Common myeloid progenitor, CD34-positive (primary cell): Measurements from ENCODE around the gene ABHD11.
A peak's percentile ranks its signal among the peaks of the same experiment; 100 is the strongest.

Experiments
- CTCF ChIA-PET: fragments of 350-600 bp; sonication (Branson Sonifier 250); formaldehyde crosslinking; loops from one replicate; lab custom pipeline; 2021; ENCODE audit warnings: antibody characterized with exemption; lab: Charles Lee
- POLR2A ChIA-PET: fragments of 350-600 bp; sonication (Branson Sonifier 250); formaldehyde crosslinking; loops from one replicate; lab custom pipeline; 2021; ENCODE audit warnings: antibody characterized with exemption; lab: Charles Lee
- DNase-seq, 3 donors: peaks; one replicate each; pipeline versions ENCODE4 v3.0.0 to v3.0.0-alpha.2; 2013
- H3K27ac ChIP-seq, 2 experiments: 1 replicate in 1 of 2; 2 replicates in 1 of 2; pipeline ENCODE4 v1.7.0; 2013; ENCODE audit warnings: inconsistent platforms in 2 of 2, low read length in 2 of 2, mild to moderate bottlenecking in 2 of 2, low read depth in 1 of 2, moderate library complexity in 1 of 2; ENCODE audit not compliant: severe bottlenecking in 2 of 2, insufficient read depth in 1 of 2, poor library complexity in 1 of 2
- H3K27me3 ChIP-seq, 5 experiments: replicated peaks in 2 of 5; 1 replicate in 3 of 5; 2 replicates in 2 of 5; pipeline versions ENCODE4 v1.6.1 to v1.7.0; 2013; ENCODE audit warnings: low read length in 4 of 5, mild to moderate bottlenecking in 2 of 5, moderate library complexity in 2 of 5, inconsistent platforms in 1 of 5; ENCODE audit not compliant: insufficient read depth in 5 of 5, control insufficient read depth in 4 of 5
- H3K36me3 ChIP-seq, 4 experiments: 1 replicate in 2 of 4; 2 replicates in 2 of 4; pipeline versions ENCODE4 v1.6.1 to v1.7.0; 2013; ENCODE audit warnings: low read length in 3 of 4, control low read depth in 1 of 4, mild to moderate bottlenecking in 1 of 4; ENCODE audit not compliant: control insufficient read depth in 4 of 4, insufficient read depth in 4 of 4
- H3K4me1 ChIP-seq, 4 experiments: 1 replicate in 3 of 4; 2 replicates in 1 of 4; pipeline versions ENCODE4 v1.6.1 to v1.7.1; 2013; ENCODE audit warnings: low read length in 3 of 4, mild to moderate bottlenecking in 3 of 4, control low read depth in 1 of 4, inconsistent platforms in 1 of 4, moderate library complexity in 1 of 4; ENCODE audit not compliant: control insufficient read depth in 4 of 4, insufficient read depth in 4 of 4; ENCODE audit errors: control extremely low read depth in 1 of 4
- H3K4me3 ChIP-seq, 7 experiments: 1 replicate in 4 of 7; 2 replicates in 3 of 7; pipeline versions ENCODE4 v1.5.1 to v1.7.0; 2013; ENCODE audit warnings: mild to moderate bottlenecking in 7 of 7, low read length in 6 of 7, moderate library complexity in 6 of 7, inconsistent platforms in 2 of 7, low read depth in 2 of 7, control low read depth in 1 of 7; ENCODE audit not compliant: insufficient read depth in 4 of 7, control insufficient read depth in 1 of 7; ENCODE audit errors: extremely low read depth in 1 of 7
- H3K9me3 ChIP-seq, 5 experiments: 1 replicate in 4 of 5; 2 replicates in 1 of 5; pipeline versions ENCODE4 v1.6.1 to v1.7.1; 2013; ENCODE audit warnings: low read length in 4 of 5, mild to moderate bottlenecking in 2 of 5, inconsistent platforms in 1 of 5, low read depth in 1 of 5, moderate library complexity in 1 of 5; ENCODE audit not compliant: control insufficient read depth in 4 of 5, insufficient read depth in 2 of 5; ENCODE audit errors: control extremely low read depth in 1 of 5
- WGBS: methylation state at CpG from one replicate; pipeline ENCODE4 v1.1.5; 2013; ENCODE audit not compliant: insufficient coverage; 5-methylcytosine and 5-hydroxymethylcytosine counted together

Gene ABHD11

GRCh38 chr7:73766556-73767229 is 28.1 kb upstream of the ABHD11 start:
- H3K9me3 ChIP-seq, result no peaks in the 10 kb centered on the region
- H3K36me3 ChIP-seq, result no peaks in the 10 kb centered on the region
- CTCF ChIA-PET, result no interaction called here
- no peak overlapping the region for H3K27ac ChIP-seq
- POLR2A ChIA-PET, result no interaction called here
- peaks cover 0 to 18% (median 10%) of the 10 kb centered on the region in 4 experiments for H3K4me1 ChIP-seq
- WGBS, result 84% methylated on average over 11 of the region's 17 CpGs
- peaks cover 0 to 63% (median 31%) of the 10 kb centered on the region in 5 experiments for H3K27me3 ChIP-seq
- H3K4me3 ChIP-seq, result no peak overlapping the region
- DNase-seq, result no peak

- 95% methylated on average over 1 of the region's 1 CpG for WGBS
Measured at GRCh38 chr7:73762659-73762999, 24.0 kb upstream of the ABHD11 start.

GRCh38 chr7:73761854-73762658 is 23.5 kb upstream of the ABHD11 start:
- ChIA-PET CTCF (no interaction called here), POLR2A (no interaction called here)
- H3K4me3 ChIP-seq, result no peak overlapping the region
- no peak overlapping the region for H3K27ac ChIP-seq
- H3K36me3 ChIP-seq, result no peaks in the 10 kb centered on the region
- 56% methylated on average over 5 of the region's 8 CpGs for WGBS
- no peaks in the 10 kb centered on the region for H3K4me1 ChIP-seq
- no peak for DNase-seq
- peaks cover 0 to 16% (median 2%) of the 10 kb centered on the region in 5 experiments for H3K27me3 ChIP-seq
- H3K9me3 ChIP-seq, result no peaks in the 10 kb centered on the region

More at GRCh38 chr7:73762659-73762999, 24.0 kb upstream of the ABHD11 start:
- DNase-seq, result no peak
- no peaks in the 10 kb centered on the region for H3K9me3 ChIP-seq
- ChIA-PET CTCF (interaction anchor here (0.7 kb wide), 1 partner anchor 28 kb away, joined by 3 read pairs; no protein-coding TSS in a partner anchor), POLR2A (no interaction called here)
- H3K36me3 ChIP-seq, result no peaks in the 10 kb centered on the region
- H3K27me3 ChIP-seq, result peaks cover 0 to 22% (median 7%) of the 10 kb centered on the region in 5 experiments
- no peaks in the 10 kb centered on the region for H3K4me1 ChIP-seq
- H3K27ac ChIP-seq, result no peak overlapping the region
- no peak overlapping the region for H3K4me3 ChIP-seq

- WGBS, result 90% methylated on average over 4 of the region's 7 CpGs
- Histone ChIP-seq H3K9me3 (no peaks in the 10 kb centered on the region), H3K4me3 (no peak overlapping the region), H3K4me1 (no peaks in the 10 kb centered on the region), H3K27me3 (peaks cover 0 to 9% (median 1%) of the 10 kb centered on the region in 5 experiments), H3K36me3 (no peaks in the 10 kb centered on the region), H3K27ac (no peak overlapping the region)
- ChIA-PET POLR2A (no interaction called here), CTCF (no interaction called here)
- peak in 2 of 3 donors; percentile 34 to 55 for DNase-seq
Measured at GRCh38 chr7:73758581-73759138, 20.1 kb upstream of the ABHD11 start.

- ChIA-PET POLR2A (no interaction called here), CTCF (interaction anchor here (1.4 to 1.7 kb wide), 2 partner anchors 14 to 21 kb away, joined by 3 read pairs; no protein-coding TSS in a partner anchor)
- Histone ChIP-seq H3K36me3 (no peaks in the 10 kb centered on the region), H3K27me3 (no peaks in the 10 kb centered on the region), H3K9me3 (peaks cover 0 to 5% (median 0%) of the 10 kb centered on the region in 5 experiments), H3K4me1 (peaks cover 4 to 19% (median 12%) of the 10 kb centered on the region in 4 experiments), H3K27ac (no peak overlapping the region), H3K4me3 (no peak overlapping the region)
- DNase-seq, result peak in 2 of 3 donors; percentile 68 to 83
- 43% methylated on average over 14 of the region's 16 CpGs for WGBS
Measured at GRCh38 chr7:73749931-73750776, 11.6 kb upstream of the ABHD11 start.

- peaks cover 4 to 19% (median 12%) of the 10 kb centered on the region in 4 experiments for H3K4me1 ChIP-seq
- ChIA-PET CTCF (interaction anchor here (1.2 kb wide), 1 partner anchor 139 kb away, joined by 3 read pairs; no protein-coding TSS in a partner anchor), POLR2A (no interaction called here)
- DNase-seq, result no peak
- 88% methylated on average over 4 of the region's 4 CpGs for WGBS
- no peak overlapping the region for H3K4me3 ChIP-seq
- no peak overlapping the region for H3K27ac ChIP-seq
- peaks cover 0 to 8% (median 4%) of the 10 kb centered on the region in 5 experiments for H3K27me3 ChIP-seq
- no peaks in the 10 kb centered on the region for H3K36me3 ChIP-seq
- H3K9me3 ChIP-seq, result peaks cover 0 to 5% (median 0%) of the 10 kb centered on the region in 5 experiments
Measured at GRCh38 chr7:73746378-73746777, 7.8 kb upstream of the ABHD11 start.
